Stimulated activated CD4-positive, alpha-beta T cell treated with anti-CD3 and anti-CD28 coated beads, Interleukin-4, amount 100 ng/mL, for 24 hours (primary cell): ENCODE results near the gene FXYD6.
"Not testable (repeated sequence)": the region's sequence is repeated elsewhere in the genome, so short reads cannot be mapped to it uniquely, and the experiment has no call there.

Source experiments
- DNase-seq: peaks from one replicate; pipeline ENCODE4 v3.0.0-alpha.2; 2020

Gene FXYD6

DNA sequence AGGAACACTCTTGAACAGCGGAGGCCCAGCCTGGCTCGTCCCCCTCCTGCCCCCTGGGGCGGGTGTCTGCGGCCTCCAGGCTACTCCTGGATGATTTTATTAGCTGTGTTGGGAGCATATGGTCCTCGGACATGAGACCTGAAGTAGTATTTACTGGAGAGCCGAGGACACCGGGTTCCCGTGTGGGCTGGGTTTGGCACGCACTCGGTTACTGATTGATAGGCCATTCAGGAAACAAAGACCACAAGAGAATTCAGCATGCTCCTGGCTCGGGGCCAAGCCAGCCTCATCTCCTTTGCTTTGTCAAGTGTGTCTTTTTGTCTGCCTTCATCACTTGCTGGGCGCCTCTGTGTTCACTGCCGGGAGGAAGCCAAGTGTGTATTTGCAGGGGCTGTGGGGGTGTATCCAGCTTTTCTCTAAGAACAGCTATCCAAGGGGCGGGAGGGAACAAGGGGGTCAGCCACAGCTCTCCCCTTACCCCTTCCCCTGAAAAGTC, 61.6 kb downstream of the FXYD6 start:
- DNase-seq, result peak; percentile 73

DNA sequence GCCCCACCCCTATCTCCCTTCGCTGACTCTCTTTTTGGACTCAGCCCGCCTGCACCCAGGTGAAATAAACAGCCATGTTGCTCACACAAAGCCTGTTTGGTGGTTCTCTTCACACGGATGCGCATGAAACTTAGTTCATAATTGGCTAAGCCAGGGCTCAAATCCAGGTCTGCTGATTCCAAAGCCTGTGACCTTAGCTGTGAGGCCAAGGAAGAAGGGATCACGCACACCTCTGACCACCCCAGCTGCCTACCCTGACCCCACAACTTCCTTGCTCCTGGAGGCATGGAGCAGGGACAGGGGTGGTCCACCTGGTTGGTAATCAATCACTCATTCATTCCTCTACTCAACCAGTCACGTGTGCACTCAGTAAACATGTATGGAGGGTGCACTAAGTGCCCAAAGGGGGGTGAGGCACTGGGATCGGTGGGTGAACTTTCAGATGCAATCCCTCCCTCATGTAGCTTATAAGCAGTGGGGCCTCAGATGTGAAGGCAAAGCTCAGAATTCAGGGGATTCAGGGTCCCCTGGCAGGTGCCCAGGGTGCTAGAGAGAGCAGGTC, 62.2 kb downstream of the FXYD6 start:
- no peak for DNase-seq

DNA sequence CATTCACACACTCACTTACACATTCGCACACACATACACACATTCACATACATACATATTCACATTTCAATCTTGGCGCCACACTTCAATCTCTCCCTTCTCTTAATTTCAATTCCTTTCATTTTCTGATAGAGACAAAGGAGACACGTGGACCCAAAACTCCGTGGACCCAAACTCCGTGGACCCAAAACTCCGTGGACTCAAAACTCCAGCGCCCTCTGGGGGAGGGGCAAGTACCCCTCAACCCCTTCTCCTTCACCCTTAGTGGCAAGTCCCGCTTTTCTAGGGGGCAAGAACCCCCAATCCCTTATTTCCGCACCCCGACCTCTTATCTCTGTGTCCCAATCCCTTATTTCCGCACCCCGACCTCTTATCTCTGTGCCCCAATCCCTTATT, 66.4 kb downstream of the FXYD6 start:
- DNase-seq, result not testable (repeated sequence)

DNA sequence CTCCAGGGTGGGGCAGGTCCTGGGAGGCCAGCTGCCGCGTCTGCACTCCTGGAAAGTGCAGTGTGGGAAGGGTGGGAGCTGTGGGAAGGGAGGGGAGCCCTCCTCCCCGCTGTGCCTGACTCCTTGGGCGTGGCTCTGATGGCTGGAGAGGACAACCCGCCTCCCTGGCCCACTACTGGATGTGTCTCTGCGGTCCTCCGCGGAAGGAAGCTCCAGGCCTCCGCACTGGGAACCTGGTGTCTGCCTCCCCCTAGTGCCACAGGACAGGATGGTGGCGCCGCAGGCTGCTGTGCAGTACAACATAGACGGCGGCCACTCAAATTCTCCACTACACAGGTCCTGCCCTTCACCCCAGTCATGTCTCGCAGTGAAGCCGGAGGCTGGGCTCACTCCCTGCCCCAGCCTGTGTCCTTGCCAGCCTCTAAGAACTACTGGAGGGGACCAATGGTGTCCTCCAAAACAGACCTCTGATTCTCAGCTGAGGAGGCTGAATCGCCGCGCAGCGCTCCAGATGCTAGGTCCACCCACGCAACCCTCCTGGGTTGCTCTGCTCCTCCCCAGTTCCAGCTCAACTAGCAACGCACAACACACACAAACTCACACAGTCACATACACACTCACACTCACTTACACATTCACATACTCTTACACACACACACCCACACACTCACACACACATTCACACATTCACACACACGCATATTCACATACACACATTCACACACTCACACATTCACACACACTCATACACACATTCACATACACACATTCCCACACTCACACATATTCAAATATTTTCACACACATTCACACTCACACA, 67.0 kb downstream of the FXYD6 start:
- DNase-seq, result peak; percentile 50

DNA sequence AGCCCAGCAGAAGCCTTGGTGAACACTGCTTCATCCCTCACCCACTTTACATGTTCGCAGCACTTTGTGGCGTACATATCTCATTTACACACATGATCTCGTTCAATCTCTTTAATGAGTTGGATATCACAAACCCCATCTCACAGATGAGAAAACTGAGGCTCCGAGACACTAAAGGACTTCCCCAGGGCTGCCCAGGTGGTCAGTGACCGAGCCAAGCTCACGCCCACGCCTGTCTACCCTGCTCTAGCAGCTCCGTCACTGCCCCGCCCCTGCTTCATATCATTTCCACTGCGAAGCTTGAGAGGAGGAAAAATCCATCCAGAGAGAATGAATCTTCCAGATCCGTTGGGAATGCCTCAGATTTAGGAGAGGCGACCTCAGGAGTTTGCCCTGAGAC, 67.7 kb downstream of the FXYD6 start:
- DNase-seq, result no peak

DNA sequence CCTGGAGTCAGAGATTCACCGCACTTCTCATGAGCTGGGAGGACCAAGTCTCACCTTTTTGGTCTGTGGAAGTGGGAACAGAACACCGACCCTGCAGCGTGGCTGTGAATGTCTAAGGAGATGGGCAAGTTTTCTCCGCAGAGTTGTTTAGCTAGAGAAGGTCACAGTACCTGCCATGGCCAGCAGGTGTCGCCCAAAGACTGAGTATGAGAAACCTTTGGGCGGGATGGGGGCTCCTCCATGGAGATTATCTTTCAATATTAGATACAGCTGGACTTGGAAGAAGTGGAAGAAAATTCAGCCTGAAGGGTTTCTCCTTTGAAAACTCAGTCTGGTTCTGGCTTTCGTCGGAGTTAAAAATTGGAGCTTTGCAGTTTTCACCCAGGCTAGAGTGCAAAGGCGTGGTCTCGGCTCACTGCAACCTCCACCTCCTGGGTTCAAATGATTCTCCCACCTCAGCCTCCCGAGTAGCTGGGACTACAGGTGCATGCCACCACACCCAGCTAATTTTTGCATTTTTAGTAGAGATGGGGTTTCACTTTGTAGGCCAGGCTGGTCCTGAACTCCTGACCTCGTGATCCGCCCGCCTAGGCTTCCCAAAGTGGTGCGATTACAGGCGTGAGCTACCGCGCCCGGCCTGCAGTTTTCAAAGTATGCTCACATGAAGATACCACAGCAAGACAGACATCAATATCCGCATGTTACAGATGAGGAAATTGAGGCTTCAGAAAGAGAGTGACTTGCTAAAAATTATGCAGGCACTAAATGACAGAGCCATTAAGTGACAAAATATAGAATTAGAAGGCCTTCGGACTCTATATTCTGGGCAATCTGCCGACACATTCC, 68.8 kb downstream of the FXYD6 start:
- peak; percentile 83 for DNase-seq

DNA sequence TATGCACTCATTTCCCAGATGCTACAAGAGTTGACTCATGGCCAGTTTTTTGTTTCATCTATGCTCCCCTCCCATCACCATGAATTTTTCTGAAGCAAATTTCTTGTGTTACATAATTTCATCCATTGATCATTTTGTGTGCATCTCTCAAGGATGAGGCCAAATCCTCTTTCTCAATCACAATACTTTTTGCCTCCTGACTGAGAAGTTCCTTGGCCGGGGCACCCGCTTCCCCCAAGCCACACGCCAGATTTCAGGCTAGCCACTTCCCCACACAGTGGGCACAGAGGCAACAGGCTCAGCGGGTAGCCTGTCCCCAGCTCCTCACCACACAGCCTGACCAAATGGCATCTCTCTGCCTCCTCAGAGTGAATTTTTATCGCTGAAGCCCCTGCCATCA, 69.6 kb downstream of the FXYD6 start:
- DNase-seq, result no peak

DNA sequence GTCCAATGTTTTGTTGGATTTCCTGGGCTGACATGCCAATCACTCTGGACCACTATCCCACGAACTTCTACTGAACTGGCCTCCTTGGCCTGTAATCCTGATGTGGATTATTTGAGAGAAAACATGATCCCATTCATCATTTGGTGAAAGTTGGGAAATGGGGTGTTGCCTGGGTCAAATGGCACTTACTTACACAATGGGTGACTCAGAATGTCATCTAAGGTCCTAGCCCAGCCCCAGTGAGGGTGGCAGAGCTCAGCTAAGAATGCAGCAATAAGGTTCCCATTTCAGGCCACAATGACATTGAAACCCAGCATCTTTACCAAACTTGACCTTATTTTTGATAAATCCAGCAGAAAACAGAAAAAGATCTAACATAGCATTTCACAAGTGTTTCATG, 71.4 kb downstream of the FXYD6 start:
- DNase-seq, result no peak

DNA sequence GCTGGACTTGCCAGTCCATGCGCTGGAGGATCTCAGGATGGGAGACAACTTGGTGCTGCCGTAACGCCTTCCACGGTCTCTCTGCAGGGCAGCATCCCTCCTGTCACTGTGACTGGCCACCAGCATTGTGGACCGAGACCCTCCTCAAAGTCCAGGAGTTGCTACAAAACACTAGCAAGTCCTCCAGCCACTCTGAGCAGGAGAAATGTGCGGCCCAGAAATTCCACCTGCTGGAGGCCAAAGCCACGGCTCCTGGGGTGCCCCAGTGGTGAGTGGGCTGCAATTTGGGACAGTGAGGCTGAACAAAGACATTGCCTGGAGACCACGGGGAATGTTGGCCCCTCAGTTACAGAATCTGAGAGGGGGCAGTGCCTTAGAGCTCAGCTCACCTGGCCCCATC, 72.6 kb downstream of the FXYD6 start:
- DNase-seq, result no peak

DNA sequence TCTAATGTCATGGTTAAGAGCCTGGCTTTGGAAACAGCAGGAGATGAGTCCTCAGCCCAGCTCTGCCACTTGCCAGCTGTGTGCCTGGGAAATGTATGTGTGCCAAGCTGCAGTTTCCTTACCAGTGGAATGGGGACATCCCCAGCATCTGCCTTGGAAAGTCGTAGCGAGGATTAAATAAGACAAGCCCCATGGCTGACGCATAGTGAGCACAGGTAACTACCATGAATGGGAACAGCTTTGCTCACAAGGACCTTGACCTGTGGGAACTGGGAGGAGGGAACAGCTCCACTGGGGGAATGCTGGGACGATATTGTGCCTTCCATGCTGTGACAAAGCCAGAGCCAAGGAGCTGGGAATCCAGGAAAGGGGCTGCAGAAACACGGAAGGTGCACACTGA, 76.8 kb downstream of the FXYD6 start:
- no peak for DNase-seq

DNA sequence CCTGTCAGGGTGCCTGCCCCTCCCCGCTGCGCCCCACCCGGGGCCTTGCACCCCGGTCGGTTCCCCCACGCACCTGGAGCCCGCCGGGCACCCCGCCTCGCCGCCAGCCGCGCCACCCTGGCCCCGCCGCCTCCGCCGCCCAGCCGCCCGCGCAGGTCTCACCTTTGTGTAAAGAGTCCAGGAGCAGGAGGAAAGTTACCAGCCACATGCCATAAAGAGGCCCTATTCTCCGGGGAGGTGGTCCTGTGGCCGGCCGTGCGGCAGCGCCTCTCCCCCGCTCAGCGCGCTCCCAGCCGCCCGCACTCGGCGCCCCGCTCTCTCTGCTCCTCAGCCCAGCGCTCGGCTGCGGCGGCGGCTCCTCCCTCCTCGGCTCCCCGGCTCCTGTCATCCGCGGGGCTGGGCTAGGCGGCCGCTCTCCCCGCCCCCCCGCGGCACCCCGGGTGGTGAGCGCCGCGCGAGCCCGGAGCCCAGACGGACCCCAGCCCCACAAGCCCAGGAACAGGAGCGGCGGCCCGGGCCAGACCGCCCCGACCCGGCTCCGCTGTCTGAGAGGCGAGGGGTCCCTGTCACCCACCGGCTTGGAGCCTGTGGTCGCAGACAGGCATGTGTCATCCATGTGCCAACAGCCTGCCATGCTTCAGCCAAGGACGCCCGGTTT, 79.5 kb downstream of the FXYD6 start, which contains the start of gene DSCAML1:
Gene DSCAML1, minus strand, starts transcription at position 345 of the 658 bp plus-strand sequence. Its CDS starts 137 bp downstream, at position 208.
- DNase-seq, result peak; percentile 48

DNA sequence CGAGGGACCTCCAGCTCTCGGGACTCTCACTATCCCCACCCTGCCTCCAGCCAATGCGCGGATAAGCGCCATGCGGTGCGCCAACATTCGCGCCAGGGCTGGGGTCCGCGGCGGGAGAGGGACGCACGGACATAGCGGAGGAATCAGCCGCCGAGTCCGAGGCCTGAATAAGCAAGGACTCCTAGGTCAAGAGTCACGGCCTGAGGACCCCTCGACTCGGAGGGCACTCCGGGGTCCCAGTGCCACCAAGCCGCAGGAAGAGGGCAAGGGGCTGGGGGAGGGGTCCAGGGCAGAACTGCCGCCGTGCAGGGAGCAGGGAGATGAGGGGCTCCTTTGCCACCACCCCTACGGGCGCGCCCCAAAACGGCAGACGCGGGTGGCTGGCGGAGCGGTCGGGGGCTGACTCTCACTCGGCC, 80.0 kb downstream of the FXYD6 start:
- no peak for DNase-seq

DNA sequence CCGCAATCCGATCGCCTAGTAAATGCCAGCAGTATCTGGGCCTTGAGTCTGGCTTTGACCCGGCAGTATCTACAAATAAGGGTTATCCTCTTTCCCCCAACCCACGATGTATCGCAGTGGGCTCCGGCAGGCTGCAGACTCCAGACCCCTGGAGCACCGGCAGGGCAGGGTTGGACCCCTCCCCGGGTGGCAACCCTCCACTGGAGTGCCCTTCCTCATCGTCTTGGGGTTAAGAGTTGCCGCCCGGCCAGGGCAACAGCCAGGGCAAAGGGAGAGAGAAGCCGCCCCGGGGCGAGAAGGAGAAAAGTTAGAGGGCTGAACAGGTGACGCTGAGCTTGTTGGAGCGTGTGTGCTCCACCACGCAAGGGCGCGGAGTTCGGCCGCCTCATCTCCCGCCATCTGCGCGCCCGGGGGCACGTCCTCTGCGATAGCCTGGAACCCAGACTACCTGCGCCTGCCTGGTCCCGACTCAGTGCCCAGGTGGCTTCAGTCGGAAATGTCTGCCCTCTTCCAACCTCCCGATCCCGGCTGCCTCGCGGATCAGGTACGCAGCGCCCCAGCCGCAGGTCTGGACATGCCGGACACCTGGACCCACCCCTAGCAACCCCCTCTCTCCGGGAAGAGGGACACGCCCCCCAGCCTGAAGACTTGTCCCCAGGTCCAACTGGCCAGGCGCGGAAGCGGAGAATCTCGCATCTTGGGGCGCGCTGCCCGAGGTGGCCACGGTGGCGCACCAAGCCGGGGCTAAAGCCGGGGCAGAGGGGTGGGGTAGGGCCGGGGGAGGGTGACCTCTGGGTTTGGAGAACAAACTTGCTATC, 80.6 kb downstream of the FXYD6 start:
- no peak for DNase-seq

DNA sequence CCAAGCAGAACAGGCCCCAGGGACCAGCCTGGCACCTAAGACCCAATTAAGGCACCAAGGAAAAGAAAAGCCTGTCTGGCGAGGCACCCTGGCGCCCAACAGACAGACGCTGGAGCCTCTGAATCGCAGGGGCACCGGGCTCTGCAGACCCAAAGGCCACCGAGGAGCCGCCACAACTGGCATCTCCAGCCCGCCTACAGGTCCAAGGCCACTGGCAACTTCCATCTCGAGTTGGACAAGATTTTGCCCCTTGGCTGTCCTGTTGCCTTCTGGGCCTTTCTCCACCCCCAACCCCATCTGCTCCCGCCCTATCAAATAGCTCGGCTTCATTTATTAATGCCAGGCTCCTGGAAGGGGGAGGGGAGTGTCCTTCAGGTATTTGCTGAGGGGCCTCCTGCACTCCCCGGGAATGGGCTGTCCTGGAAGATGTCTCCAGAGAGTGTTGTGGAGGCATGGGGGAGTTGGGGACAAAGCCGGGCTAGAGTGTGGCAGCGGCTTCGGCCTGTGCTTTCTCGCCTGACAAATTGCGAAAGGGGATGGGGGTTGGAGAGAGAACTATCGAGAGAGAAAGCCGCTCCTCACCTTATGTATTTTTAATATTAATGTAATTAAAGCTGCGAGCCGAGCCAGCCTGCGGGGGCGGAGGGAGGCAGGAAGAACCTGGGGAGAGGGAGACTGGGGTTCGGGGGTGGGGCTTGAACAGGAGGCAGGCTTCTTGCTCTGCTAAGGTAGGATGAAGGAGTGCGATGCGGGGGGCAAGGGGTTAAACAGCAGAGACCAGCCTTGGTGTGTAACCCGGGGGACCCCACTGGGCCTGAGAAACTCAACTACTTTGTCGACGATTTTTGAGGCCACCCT, 81.5 kb downstream of the FXYD6 start:
- DNase-seq, result no peak

DNA sequence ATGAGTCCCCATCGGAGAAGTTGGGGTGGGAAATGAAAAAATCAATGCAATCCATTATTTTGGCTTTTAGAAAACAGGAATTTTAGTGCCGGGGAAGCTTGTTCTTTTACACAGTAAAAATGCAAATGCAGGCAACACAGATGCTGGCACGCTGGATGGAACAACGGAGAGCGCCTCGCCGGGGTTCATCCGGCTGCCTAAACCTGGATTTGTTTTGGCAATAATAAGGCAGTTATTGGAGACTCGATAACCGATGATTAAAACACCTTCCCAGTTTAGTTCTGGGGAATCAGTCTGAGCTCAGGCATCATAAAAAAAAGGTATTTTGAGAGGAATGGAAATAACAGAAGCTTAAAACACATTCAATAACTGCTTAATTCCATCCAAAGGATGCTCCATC, 82.3 kb downstream of the FXYD6 start:
- DNase-seq, result no peak

DNA sequence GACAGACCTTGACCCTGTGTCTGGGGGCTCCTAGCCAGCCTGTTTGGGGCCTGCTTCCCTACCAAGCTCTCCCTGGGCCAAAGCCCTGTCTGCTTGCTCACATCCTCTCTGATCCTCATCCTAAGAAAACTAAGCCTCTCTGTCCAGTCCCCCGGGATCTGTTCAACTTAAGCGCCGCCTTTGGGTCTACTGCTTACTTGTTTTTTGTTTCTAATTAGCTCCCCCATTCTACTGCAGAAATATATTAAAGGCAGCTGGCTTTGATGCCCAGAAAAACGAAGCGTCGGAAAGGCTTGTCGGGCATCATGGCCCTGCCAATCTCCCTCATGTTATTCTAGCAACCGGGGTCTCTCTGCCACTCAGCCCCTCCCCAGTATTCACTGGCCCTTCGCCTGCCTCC, 82.9 kb downstream of the FXYD6 start:
- DNase-seq, result no peak

DNA sequence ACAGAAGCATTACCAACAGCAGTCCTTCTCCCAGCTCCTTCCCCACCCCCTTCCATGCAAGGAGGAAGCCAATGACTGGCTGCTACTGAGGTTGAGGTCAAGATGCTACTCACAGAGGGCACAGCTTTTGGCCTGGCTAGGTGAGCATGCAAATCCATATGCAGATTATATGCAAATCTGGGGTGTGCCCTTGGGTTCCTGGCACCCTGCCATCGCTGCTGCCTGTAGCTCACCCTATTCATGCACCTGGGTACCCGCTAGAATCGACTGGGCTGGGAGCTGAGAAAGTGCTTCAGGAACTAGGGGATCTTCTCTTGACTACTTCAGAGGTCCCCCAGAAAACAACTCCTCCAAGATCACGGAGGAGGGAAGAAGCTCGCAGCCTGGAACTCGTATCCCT, 83.5 kb downstream of the FXYD6 start:
- no peak for DNase-seq

DNA sequence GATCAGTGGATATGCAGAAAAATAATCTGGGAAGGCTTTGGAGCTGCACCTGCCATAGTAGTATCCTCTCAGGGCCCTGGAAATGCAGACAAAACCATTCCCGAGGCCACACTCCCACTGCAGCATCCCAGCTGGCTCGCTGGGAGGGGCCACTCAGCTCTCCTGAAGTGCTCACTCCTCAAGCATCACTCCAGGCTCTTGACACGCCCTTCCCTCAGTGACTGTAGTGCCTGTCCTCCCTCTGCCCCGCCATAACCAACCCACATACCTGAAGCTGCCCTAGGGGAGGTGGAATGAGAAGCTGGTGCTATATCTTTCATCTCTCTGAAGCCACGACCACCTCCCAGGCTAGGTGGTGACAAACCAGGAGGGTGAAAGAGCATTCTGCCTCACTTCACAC, 84.2 kb downstream of the FXYD6 start:
- no peak for DNase-seq

DNA sequence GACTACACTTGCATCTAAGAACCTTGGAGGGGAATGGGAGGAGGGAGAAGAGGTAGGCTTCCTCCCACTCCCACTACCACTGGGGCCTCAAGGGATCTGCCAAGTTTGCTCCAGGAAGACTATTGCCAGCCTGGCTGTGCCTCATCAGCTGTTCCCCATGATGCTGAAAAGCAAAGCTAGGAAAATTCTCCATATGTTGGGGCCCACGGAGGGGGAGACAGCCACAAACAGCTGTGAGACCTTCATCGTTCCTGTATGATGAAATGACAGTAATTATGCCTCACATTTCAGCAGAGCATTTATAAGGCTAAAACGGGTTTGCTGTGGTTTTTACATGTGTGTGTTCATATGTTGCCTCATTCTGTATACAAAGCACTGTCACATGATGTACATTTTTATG, 86.2 kb downstream of the FXYD6 start:
- DNase-seq, result no peak

DNA sequence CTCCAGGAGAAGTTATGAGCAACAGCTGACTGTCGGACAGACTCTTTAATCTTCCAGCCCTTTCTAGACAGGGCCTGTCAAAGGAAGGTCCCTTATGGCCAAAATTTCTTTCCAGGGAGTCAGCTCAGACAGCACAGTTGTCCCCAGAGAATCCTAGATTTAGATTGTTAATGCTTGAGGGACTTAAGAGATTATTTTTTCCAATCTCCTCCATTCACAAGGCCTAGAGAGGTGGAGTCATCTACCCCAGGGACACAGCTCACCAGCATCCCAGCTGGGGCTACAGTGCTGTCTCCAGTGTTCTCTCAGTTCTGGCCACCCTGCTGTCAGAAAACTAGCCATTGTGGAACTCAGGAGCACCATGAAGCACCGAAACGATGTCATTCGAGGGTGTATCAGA, 87.2 kb downstream of the FXYD6 start:
- DNase-seq, result no peak
